Neural cell (in vitro differentiated cells): ENCODE data around the gene ROR2. TPM values are rescaled to one million over a fixed set of nuclear protein-coding genes. Genes with fewer than 3 reads are reported as not detected.

Source experiments
- H2AFZ ChIP-seq: fragments of 200-600, 300-800 bp; sonication (generic), shearing (Covaris generic); 2 replicates; pipeline ENCODE4 v1.6.0; 2014; ENCODE audit warnings: low read depth, mild to moderate bottlenecking, antibody characterized with exemption, low read length, moderate library complexity
- H3F3A ChIP-seq: fragments of 200-600 bp; shearing (Covaris generic); 2 replicates; pipeline ENCODE4 v1.6.1; 2016; ENCODE audit warnings: mild to moderate bottlenecking, moderate library complexity, mixed read lengths, antibody characterized with exemption, low read length; ENCODE audit not compliant: insufficient read depth, poor library complexity, severe bottlenecking
- H3K27ac ChIP-seq: fragments of 200-600, 300-800 bp; sonication (generic), shearing (Covaris generic); 2 replicates; pipeline ENCODE4 v1.5.1; 2014; ENCODE audit warnings: mild to moderate bottlenecking, low read length, moderate library complexity
- H3K27me3 ChIP-seq: fragments of 300-800, 200-600 bp; sonication (generic), shearing (Covaris generic); 2 replicates; pipeline ENCODE4 v1.6.0; 2014; ENCODE audit warnings: mild to moderate bottlenecking, low read depth, low read length, moderate library complexity; ENCODE audit not compliant: insufficient read depth
- H3K36me3 ChIP-seq: fragments of 300-800, 200-600 bp; sonication (generic), shearing (Covaris generic); 2 replicates; pipeline ENCODE4 v1.5.1; 2014; ENCODE audit warnings: mild to moderate bottlenecking, antibody characterized with exemption, low read length, moderate library complexity; ENCODE audit not compliant: insufficient read depth
- H3K4me2 ChIP-seq: fragments of 300-800, 200-600 bp; sonication (generic), shearing (Covaris generic); 2 replicates; pipeline ENCODE4 v1.6.0; 2014; ENCODE audit warnings: mild to moderate bottlenecking, low read length
- H3K4me3 ChIP-seq: fragments of 300-800, 200-600 bp; sonication (generic), shearing (Covaris generic); 2 replicates; pipeline ENCODE4 v1.5.1; 2014; ENCODE audit warnings: mild to moderate bottlenecking, low read length, moderate library complexity
- H3K79me2 ChIP-seq: fragments of 200-600 bp; shearing (Covaris generic); replicated peaks from 2 replicates; pipeline ENCODE4 v1.6.0; 2014; ENCODE audit warnings: mild to moderate bottlenecking, low read length, moderate library complexity; ENCODE audit not compliant: insufficient read depth
- H3K9ac ChIP-seq: fragments of 300-800, 200-600 bp; sonication (generic), shearing (Covaris generic); 2 replicates; pipeline ENCODE4 v1.6.1; 2016; ENCODE audit warnings: mild to moderate bottlenecking, low read length, mixed read lengths
- H3K9me2 ChIP-seq: fragments of 200-600 bp; shearing (Covaris generic); 2 replicates; pipeline ENCODE4 v1.6.1; 2016; ENCODE audit warnings: mild to moderate bottlenecking, low read length, mixed read lengths; ENCODE audit not compliant: insufficient read depth
- H3K9me3 ChIP-seq: fragments of 200-600, 300-800 bp; sonication (generic), shearing (Covaris generic); 2 replicates; pipeline ENCODE4 v1.6.1; 2016; ENCODE audit warnings: mild to moderate bottlenecking, mixed run types, low read length, moderate library complexity, mixed read lengths
- H4K20me1 ChIP-seq: fragments of 200-600 bp; shearing (Covaris generic); 2 replicates; pipeline ENCODE4 v1.6.1; 2016; ENCODE audit warnings: mild to moderate bottlenecking, mixed run types; ENCODE audit not compliant: insufficient read depth
- CTCF ChIP-seq: fragments of 450-650 bp; IDR thresholded peaks from 2 replicates; pipeline ENCODE4 v1.5.1; 2014; ENCODE audit warnings: antibody characterized with exemption, mild to moderate bottlenecking, moderate library complexity; ENCODE audit not compliant: poor library complexity, severe bottlenecking
- EP300 ChIP-seq: fragments of 450-650 bp; conservative IDR thresholded peaks from 2 replicates; pipeline ENCODE4 v1.6.1; 2014; ENCODE audit warnings: antibody characterized with exemption, mild to moderate bottlenecking, moderate library complexity; ENCODE audit not compliant: poor library complexity, severe bottlenecking
- EZH2 ChIP-seq: fragments of 200-600, 300-800 bp; shearing (Covaris generic), sonication (generic); IDR thresholded peaks from 2 replicates; pipeline ENCODE4 v1.6.1; 2014; ENCODE audit warnings: antibody characterized with exemption, low read length, borderline replicate concordance, mild to moderate bottlenecking; ENCODE audit not compliant: insufficient read depth, poor library complexity, severe bottlenecking
- MXI1 ChIP-seq: fragments of 450-650 bp; conservative IDR thresholded peaks from 2 replicates; pipeline ENCODE4 v1.6.1; 2014; ENCODE audit warnings: antibody characterized with exemption, mild to moderate bottlenecking; ENCODE audit not compliant: poor library complexity, severe bottlenecking
- POLR2AphosphoS5 ChIP-seq: IDR thresholded peaks from 2 replicates; pipeline ENCODE4 v1.6.1; 2012
- RAD21 ChIP-seq: fragments of 450-650 bp; conservative IDR thresholded peaks from 2 replicates; pipeline ENCODE4 v1.6.1; 2014; ENCODE audit warnings: antibody characterized with exemption, mild to moderate bottlenecking, moderate library complexity
- REST ChIP-seq: IDR thresholded peaks from 2 replicates; pipeline ENCODE4 v1.6.1; 2012; ENCODE audit warnings: borderline replicate concordance
- SMC3 ChIP-seq: fragments of 450-650 bp; conservative IDR thresholded peaks from 2 replicates; pipeline ENCODE4 v1.6.1; 2014; ENCODE audit warnings: antibody characterized with exemption, mild to moderate bottlenecking, moderate library complexity; ENCODE audit not compliant: poor library complexity
- TAF1 ChIP-seq: IDR thresholded peaks from 2 replicates; pipeline ENCODE4 v1.6.1; 2012; ENCODE audit warnings: low read depth
- polyA plus RNA-seq: library from polyadenylated mRNA; depleted of rRNA; stranded (reverse); fragments of >200 nt; gene quantifications from 2 replicates; pipeline ENCODE4 v1.2.3, GENCODE V29; 2014

The ROR2 gene
- polyA plus RNA-seq, 1 donor from 2014 or later: 0.33 TPM

DNA sequence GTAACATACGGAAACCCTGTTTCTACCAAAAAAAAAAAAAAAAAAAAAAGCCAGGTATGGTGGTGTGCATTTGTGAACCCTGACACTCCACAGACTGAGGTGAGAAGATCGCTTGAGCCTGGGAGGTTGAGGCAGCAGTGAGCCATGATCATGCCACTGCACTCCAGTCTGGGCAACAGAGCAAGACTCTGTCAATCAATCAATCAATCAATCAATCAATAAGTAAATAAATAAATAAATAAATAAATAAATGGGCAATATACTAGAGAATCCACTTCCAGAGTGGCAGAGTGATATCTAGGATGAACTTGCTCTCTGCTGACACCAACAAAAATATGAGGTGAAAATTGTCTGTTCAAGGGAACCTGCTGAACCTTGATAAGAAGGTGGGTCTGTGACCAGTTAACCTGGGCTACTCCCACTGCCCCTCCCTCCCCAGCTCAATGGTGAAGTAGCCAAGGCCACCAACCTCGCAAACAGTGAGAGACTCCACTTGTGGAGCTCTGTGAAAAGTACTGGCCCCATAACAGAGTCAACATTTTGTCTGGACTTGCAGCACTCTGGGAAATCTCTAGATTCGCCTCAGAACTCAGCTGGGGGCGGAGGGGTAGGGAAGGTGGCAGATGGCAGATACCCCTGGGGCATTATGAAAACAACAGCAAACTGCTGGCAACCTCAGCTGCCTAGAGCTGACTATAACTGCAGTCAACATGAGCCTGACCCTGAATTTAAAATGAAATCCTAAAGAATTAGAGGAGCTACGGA, 163.7 kb downstream of the ROR2 start:
- Histone ChIP-seq H3F3A (no peaks in the 10 kb centered on the region), H3K27ac (no peak overlapping the region), H3K27me3 (no peaks in the 10 kb centered on the region), H3K9me2 (no peaks in the 10 kb centered on the region), H3K9ac (no peak overlapping the region), H3K79me2 (no peaks in the 10 kb centered on the region), H3K36me3 (no peaks in the 10 kb centered on the region), H2AFZ (no peak overlapping the region), H3K9me3 (no peaks in the 10 kb centered on the region), H4K20me1 (no peaks in the 10 kb centered on the region), H3K4me3 (no peak overlapping the region), H3K4me2 (no peak overlapping the region)
- no peak for TF ChIP-seq RAD21
- TF ChIP-seq CTCF: no peak
- no peak for TF ChIP-seq REST
- TF ChIP-seq EP300: no peak
- TF ChIP-seq EZH2: no peak

DNA sequence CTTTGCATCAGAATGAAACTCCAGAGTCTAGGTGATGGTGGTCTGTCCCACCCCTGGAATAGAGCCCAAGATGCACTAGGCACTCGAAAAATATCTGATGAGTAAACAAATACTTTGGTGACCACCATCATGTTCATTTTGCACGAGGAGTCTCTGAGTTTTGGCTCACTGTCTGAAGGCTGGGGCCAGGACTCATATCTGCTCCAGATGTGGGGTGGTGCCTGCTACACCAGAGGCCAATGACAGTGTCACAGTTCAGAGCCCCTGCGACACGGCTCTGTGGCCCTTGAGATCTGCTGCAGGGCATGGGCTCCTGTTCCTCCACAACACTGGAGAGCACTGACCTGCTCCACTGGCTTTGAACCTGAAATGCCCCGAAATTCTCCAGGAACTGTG, 164.6 kb downstream of the ROR2 start:
- Histone ChIP-seq H3K4me2 (no peak overlapping the region), H3K4me3 (no peak overlapping the region), H2AFZ (no peak overlapping the region), H3K9ac (no peak overlapping the region), H3K27ac (no peak overlapping the region), H3K9me3 (no peaks in the 10 kb centered on the region), H3K27me3 (no peaks in the 10 kb centered on the region), H3K9me2 (no peaks in the 10 kb centered on the region), H3F3A (no peaks in the 10 kb centered on the region), H3K79me2 (no peaks in the 10 kb centered on the region), H4K20me1 (no peaks in the 10 kb centered on the region), H3K36me3 (no peaks in the 10 kb centered on the region)
- TF ChIP-seq RAD21: no peak
- no peak for TF ChIP-seq REST
- TF ChIP-seq CTCF: no peak
- no peak for TF ChIP-seq SMC3
- no peak for TF ChIP-seq POLR2AphosphoS5
- TF ChIP-seq MXI1: no peak
- TF ChIP-seq TAF1: no peak
- no peak for TF ChIP-seq EZH2
- no peak for TF ChIP-seq EP300
